SK-N-SH treated with all-trans-retinoic acid at 6 μM for 48 hours (cell line): ENCODE measurements around the gene ERVW-1.

Experiments
- ISL1 ChIP-seq: fragments of 250-450 bp; sonication (Bioruptor Pico); IDR thresholded peaks from 2 replicates; pipeline ENCODE4 v2.1.2; 2022; ENCODE audit warnings: mild to moderate bottlenecking, moderate library complexity
- OSR1 ChIP-seq: fragments of 250-450 bp; sonication (Bioruptor Pico); IDR thresholded peaks from 2 replicates; pipeline ENCODE4 v1.8.0; 2022; ENCODE audit warnings: moderate library complexity, mild to moderate bottlenecking, inconsistent platforms
- RARB ChIP-seq: fragments of 250-450 bp; sonication (Bioruptor Pico); IDR thresholded peaks from 2 replicates; pipeline ENCODE4 v1.8.0; 2021; ENCODE audit warnings: mild to moderate bottlenecking, moderate library complexity
- TCF4 ChIP-seq: fragments of 250-450 bp; sonication (Bioruptor Pico); IDR thresholded peaks from 2 replicates; pipeline ENCODE4 v1.8.0; 2021; ENCODE audit warnings: mild to moderate bottlenecking, moderate library complexity, borderline replicate concordance
- TOX ChIP-seq: fragments of 250-450 bp; sonication (Bioruptor Pico); IDR thresholded peaks from 2 replicates; pipeline ENCODE4 v1.8.0; 2021; ENCODE audit warnings: mild to moderate bottlenecking, moderate library complexity, borderline replicate concordance
- ZFP3 ChIP-seq: fragments of 250-450 bp; sonication (Bioruptor Pico); IDR thresholded peaks from 2 replicates; pipeline ENCODE4 v1.5.0; 2020; ENCODE audit warnings: mild to moderate bottlenecking, moderate library complexity
- ZFP30 ChIP-seq: fragments of 450-650 bp; formaldehyde crosslinking; IDR thresholded peaks from 2 replicates; pipeline ENCODE4 v1.5.0; 2022; ENCODE audit warnings: mild to moderate bottlenecking, moderate library complexity
- ZNF565 ChIP-seq: fragments of 450-650 bp; formaldehyde crosslinking; conservative IDR thresholded peaks from 2 replicates; pipeline ENCODE4 v1.5.0; 2020; ENCODE audit warnings: low read depth, mild to moderate bottlenecking, moderate library complexity
- ZNF8 ChIP-seq: fragments of 450-650 bp; formaldehyde crosslinking; IDR thresholded peaks from 2 replicates; pipeline ENCODE4 v1.5.0; 2020; ENCODE audit warnings: mild to moderate bottlenecking, moderate library complexity
- TF ChIP-seq, protein P1 (sequence below): fragments of 250-450 bp; sonication (Bioruptor Pico); IDR thresholded peaks from 2 replicates; pipeline ENCODE4 v1.8.0; 2021; ENCODE audit warnings: low read depth, mild to moderate bottlenecking, moderate library complexity, borderline replicate concordance
- TF ChIP-seq, protein P2 (sequence below): fragments of 250-450 bp; sonication (Bioruptor Pico); IDR thresholded peaks from 2 replicates; pipeline ENCODE4 v1.8.0; 2020; ENCODE audit warnings: mild to moderate bottlenecking, moderate library complexity, borderline replicate concordance
- TF ChIP-seq, protein P3 (sequence below): fragments of 250-450 bp; sonication (Bioruptor Pico); IDR thresholded peaks from 2 replicates; pipeline ENCODE4 v1.5.0; 2020; ENCODE audit warnings: mild to moderate bottlenecking, moderate library complexity
- TF ChIP-seq, protein P4 (sequence below): fragments of 250-450 bp; sonication (Bioruptor Pico); IDR thresholded peaks from 2 replicates; pipeline ENCODE4 v1.5.1; 2021; ENCODE audit warnings: mild to moderate bottlenecking, moderate library complexity

DNA sequence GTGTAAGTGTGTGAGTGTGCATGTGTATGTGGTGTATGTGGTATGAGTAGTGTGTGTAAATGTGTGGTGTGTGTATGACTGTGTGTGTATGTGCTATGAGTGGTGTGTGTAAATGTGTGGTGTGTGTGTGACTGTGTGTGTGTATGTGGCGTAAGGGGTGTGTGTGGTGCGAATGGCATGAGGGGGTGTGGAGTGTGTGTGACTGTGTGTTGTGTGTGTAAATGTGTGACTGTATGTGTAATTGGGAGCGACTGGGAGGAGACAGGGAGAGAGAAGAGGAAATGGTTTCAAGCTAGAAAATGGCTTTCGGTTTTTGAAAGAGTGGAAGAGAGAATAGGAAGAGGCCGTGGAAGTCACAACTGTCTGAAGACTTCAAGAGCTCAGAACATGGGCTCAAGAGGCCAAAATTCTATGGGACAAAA is 54.0 kb downstream of the ERVW-1 start:
- TF ChIP-seq OSR1: no peak
- no peak for TF ChIP-seq ZFP3
- TF ChIP-seq TCF4 (CRISPR knock-in tag): no peak
- TF ChIP-seq ISL1 (CRISPR knock-in tag): no peak
- TF ChIP-seq, protein P1, sequence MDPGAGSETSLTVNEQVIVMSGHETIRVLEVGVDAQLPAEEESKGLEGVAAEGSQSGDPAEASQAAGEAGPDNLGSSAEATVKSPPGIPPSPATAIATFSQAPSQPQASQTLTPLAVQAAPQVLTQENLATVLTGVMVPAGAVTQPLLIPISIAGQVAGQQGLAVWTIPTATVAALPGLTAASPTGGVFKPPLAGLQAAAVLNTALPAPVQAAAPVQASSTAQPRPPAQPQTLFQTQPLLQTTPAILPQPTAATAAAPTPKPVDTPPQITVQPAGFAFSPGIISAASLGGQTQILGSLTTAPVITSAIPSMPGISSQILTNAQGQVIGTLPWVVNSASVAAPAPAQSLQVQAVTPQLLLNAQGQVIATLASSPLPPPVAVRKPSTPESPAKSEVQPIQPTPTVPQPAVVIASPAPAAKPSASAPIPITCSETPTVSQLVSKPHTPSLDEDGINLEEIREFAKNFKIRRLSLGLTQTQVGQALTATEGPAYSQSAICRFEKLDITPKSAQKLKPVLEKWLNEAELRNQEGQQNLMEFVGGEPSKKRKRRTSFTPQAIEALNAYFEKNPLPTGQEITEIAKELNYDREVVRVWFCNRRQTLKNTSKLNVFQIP: no peak
- TF ChIP-seq, protein P2, sequence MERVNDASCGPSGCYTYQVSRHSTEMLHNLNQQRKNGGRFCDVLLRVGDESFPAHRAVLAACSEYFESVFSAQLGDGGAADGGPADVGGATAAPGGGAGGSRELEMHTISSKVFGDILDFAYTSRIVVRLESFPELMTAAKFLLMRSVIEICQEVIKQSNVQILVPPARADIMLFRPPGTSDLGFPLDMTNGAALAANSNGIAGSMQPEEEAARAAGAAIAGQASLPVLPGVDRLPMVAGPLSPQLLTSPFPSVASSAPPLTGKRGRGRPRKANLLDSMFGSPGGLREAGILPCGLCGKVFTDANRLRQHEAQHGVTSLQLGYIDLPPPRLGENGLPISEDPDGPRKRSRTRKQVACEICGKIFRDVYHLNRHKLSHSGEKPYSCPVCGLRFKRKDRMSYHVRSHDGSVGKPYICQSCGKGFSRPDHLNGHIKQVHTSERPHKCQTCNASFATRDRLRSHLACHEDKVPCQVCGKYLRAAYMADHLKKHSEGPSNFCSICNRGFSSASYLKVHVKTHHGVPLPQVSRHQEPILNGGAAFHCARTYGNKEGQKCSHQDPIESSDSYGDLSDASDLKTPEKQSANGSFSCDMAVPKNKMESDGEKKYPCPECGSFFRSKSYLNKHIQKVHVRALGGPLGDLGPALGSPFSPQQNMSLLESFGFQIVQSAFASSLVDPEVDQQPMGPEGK: no peak
- no peak for TF ChIP-seq RARB (CRISPR knock-in tag)
- TF ChIP-seq ZNF8 (CRISPR knock-in tag): no peak
- TF ChIP-seq, protein P3, sequence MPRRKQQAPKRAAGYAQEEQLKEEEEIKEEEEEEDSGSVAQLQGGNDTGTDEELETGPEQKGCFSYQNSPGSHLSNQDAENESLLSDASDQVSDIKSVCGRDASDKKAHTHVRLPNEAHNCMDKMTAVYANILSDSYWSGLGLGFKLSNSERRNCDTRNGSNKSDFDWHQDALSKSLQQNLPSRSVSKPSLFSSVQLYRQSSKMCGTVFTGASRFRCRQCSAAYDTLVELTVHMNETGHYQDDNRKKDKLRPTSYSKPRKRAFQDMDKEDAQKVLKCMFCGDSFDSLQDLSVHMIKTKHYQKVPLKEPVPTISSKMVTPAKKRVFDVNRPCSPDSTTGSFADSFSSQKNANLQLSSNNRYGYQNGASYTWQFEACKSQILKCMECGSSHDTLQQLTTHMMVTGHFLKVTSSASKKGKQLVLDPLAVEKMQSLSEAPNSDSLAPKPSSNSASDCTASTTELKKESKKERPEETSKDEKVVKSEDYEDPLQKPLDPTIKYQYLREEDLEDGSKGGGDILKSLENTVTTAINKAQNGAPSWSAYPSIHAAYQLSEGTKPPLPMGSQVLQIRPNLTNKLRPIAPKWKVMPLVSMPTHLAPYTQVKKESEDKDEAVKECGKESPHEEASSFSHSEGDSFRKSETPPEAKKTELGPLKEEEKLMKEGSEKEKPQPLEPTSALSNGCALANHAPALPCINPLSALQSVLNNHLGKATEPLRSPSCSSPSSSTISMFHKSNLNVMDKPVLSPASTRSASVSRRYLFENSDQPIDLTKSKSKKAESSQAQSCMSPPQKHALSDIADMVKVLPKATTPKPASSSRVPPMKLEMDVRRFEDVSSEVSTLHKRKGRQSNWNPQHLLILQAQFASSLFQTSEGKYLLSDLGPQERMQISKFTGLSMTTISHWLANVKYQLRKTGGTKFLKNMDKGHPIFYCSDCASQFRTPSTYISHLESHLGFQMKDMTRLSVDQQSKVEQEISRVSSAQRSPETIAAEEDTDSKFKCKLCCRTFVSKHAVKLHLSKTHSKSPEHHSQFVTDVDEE: no peak
- no peak for TF ChIP-seq TOX (CRISPR knock-in tag)
- TF ChIP-seq ZNF565 (CRISPR knock-in tag): no peak
- TF ChIP-seq, protein P4, sequence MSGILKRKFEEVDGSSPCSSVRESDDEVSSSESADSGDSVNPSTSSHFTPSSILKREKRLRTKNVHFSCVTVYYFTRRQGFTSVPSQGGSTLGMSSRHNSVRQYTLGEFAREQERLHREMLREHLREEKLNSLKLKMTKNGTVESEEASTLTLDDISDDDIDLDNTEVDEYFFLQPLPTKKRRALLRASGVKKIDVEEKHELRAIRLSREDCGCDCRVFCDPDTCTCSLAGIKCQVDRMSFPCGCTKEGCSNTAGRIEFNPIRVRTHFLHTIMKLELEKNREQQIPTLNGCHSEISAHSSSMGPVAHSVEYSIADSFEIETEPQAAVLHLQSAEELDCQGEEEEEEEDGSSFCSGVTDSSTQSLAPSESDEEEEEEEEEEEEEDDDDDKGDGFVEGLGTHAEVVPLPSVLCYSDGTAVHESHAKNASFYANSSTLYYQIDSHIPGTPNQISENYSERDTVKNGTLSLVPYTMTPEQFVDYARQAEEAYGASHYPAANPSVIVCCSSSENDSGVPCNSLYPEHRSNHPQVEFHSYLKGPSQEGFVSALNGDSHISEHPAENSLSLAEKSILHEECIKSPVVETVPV: no peak
- TF ChIP-seq ZFP30 (CRISPR knock-in tag): no peak
